ENCODE data around the gene MGAT4A.

GRCh38 chr2:98607104-98607503 is 123.8 kb downstream of the MGAT4A start:
- TF ChIP-seq CTCF (IDR thresholded peaks at IDR 0.05 in 4 of 5, conservative IDR thresholded peaks at IDR 0.05 in 1 of 5) (no peak), POLR2A (IDR thresholded peaks at IDR 0.05) (no peak)

All from gastrocnemius medialis (tissue), 4 donors.